ENCODE results near the gene OPRD1. TPM values are rescaled to one million over a fixed set of nuclear protein-coding genes. Genes with fewer than 3 reads are reported as not detected.

Gene OPRD1
- polyA plus RNA-seq, 1 of the 3 experiments (the other 2 are of a cell fraction), result 0.07 TPM

DNA sequence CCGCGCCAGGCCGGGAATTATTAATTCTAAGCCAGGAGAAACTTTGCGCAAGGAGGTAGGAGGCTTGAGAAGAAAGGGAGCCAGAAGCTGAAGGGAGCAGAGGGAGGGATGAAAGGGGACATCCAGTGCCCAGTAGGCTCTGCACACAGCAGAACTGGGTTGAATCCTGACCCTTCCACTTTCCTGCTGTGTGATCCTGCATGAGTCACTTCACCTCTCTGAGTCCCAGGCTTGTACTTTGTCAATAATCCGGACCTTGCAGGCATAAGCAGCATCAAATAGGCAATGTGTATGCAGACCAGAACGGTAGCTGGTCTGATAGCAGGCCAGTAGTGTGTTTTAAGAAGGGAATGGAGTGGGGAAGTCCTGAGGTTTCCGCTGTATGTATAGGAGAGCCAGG is 76.9 kb downstream of the OPRD1 start:
- no peaks in the 10 kb centered on the region for H3K9me3 ChIP-seq
- no peak overlapping the region for H3K4me2 ChIP-seq
- WGBS (ENCODE audit: low lambda C conversion rate), result 94% methylated on average over 7 of the region's 7 CpGs
- ChIA-PET POLR2A (no interaction called here), CTCF (interaction anchor here (1.9 to 18.9 kb wide), 2 partner anchors 10 to 147 kb away, joined by 4 to 737 read pairs; no protein-coding TSS in a partner anchor)
- H4K20me1 ChIP-seq (ENCODE audit: insufficient read depth), result no peaks in the 10 kb centered on the region
- H3K27ac ChIP-seq (ENCODE audit: low read depth in 2 of 2, low read length in 1 of 2), result no peak overlapping the region
- H3K27me3 ChIP-seq (ENCODE audit: insufficient read depth), result no peaks in the 10 kb centered on the region
- peaks cover 18 to 34% of the 10 kb centered on the region in 2 experiments; a peak in 2 of 4 replicates for H3K4me1 ChIP-seq (ENCODE audit: control insufficient read depth in 1 of 2, insufficient read depth in 2 of 2, low read depth in 1 of 2, low read length in 1 of 2)
- H3F3A ChIP-seq (replicated peaks; ENCODE audit: insufficient read depth), result peaks cover 10% of the 10 kb centered on the region
- no peaks in the 10 kb centered on the region for H3K9me2 ChIP-seq
- H3K36me3 ChIP-seq (replicated peaks in 1 of 2; ENCODE audit: control insufficient read depth in 1 of 2, insufficient read depth in 2 of 2, low read length in 1 of 2), result no peaks in the 10 kb centered on the region
- H3K4me3 ChIP-seq (ENCODE audit: low read depth in 2 of 2, low read length in 1 of 2), result no peak overlapping the region
- H3K9ac ChIP-seq, result no peak overlapping the region
- H2AFZ ChIP-seq (ENCODE audit: low read depth), result no peak overlapping the region
- TF ChIP-seq FOXJ3 (CRISPR knock-in tag; IDR thresholded peaks at IDR 0.05) (no peak), NFIC (IDR thresholded peaks at IDR 0.05; ENCODE audit: borderline replicate concordance) (no peak), ELF1 (IDR thresholded peaks at IDR 0.05) (no peak), FOXM1 (IDR thresholded peaks at IDR 0.05; ENCODE audit: low read depth) (no peak), CHD2 (IDR thresholded peaks at IDR 0.05; ENCODE audit: low read length, partially characterized antibody) (no peak), RCOR1 (IDR thresholded peaks at IDR 0.05; ENCODE audit: low read length) (no peak), SIN3A (IDR thresholded peaks at IDR 0.05; ENCODE audit: borderline replicate concordance, low read depth, low read length) (no peak), PBX3 (IDR thresholded peaks at IDR 0.05) (no peak), TCF12 (IDR thresholded peaks at IDR 0.05) (no peak), POLR2AphosphoS5 (IDR thresholded peaks at IDR 0.05; ENCODE audit: low read depth, low read length) (no peak), RFX5 (IDR thresholded peaks at IDR 0.05; ENCODE audit: low read length) (no peak), MEF2A (IDR thresholded peaks at IDR 0.05; ENCODE audit: borderline replicate concordance, low read depth) (no peak), MXI1 (IDR thresholded peaks at IDR 0.05; ENCODE audit: low read depth, low read length) (no peak), REST (IDR thresholded peaks at IDR 0.05; ENCODE audit: low read depth, low read length) (no peak), YY1 (IDR thresholded peaks at IDR 0.05; ENCODE audit: low read depth) (no peak), IRF3 (IDR thresholded peaks at IDR 0.05; ENCODE audit: low read depth, low read length) (no peak), EP300 (IDR thresholded peaks at IDR 0.05; ENCODE audit: borderline replicate concordance in 1 of 2, low read depth in 1 of 2, low read length in 1 of 2) (no peak)
- TF ChIP-seq, protein P1, sequence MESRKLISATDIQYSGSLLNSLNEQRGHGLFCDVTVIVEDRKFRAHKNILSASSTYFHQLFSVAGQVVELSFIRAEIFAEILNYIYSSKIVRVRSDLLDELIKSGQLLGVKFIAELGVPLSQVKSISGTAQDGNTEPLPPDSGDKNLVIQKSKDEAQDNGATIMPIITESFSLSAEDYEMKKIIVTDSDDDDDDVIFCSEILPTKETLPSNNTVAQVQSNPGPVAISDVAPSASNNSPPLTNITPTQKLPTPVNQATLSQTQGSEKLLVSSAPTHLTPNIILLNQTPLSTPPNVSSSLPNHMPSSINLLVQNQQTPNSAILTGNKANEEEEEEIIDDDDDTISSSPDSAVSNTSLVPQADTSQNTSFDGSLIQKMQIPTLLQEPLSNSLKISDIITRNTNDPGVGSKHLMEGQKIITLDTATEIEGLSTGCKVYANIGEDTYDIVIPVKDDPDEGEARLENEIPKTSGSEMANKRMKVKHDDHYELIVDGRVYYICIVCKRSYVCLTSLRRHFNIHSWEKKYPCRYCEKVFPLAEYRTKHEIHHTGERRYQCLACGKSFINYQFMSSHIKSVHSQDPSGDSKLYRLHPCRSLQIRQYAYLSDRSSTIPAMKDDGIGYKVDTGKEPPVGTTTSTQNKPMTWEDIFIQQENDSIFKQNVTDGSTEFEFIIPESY (IDR thresholded peaks at IDR 0.05; ENCODE audit: borderline replicate concordance, low read depth), result no peak
- TF ChIP-seq, protein P2, sequence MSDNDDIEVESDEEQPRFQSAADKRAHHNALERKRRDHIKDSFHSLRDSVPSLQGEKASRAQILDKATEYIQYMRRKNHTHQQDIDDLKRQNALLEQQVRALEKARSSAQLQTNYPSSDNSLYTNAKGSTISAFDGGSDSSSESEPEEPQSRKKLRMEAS (IDR thresholded peaks at IDR 0.05; ENCODE audit: low read depth), result no peak
- H3K79me2 ChIP-seq (ENCODE audit: insufficient read depth), result no peaks in the 10 kb centered on the region
- no peak for DNase-seq
